NCI-H187 treated with DMSO at 0.1 percent for 48 hours (cell line): ENCODE data around the gene TRIM44.
A peak's percentile ranks its signal among the peaks of the same experiment; 100 is the strongest.

Experiments used
- DNase-seq: peaks from one replicate; lab custom pipeline; 2025; lab: John Stamatoyannopoulos, UW

Gene TRIM44

GRCh38 chr11:35791088-35791958, 128.7 kb downstream of the TRIM44 start:
- peak; percentile 62 for DNase-seq

DNA sequence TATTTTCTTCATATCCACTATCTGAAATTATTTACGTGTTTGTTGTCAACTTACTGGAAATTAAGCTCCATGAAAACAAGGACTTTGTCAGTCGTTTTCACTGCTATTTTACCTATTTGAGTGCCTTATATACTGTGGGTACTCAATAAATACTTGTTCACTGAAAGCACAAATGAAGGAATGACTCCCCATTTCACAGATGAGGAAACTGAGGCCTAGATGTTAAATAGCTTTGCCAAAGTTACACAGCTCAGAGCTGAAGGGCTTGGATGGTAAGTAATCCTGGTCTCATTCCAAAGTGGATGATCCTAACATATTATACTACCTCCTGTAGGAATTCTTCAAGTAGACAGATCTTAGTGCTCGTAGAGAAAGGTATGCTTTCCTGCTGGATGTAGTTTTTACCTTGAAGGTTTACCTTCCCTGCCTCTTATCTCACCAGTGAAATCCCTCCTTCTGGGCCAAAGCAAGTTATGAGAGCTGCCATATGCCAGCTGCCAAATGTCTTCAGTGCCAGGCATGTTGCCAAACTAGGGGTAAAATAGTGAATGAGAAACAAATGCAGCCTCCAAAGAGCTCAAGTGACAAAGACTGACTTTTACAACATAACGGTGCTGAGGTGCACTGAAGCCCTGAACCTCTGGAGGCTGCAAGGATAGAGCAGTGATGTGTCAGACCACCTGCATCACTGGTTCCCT, 129.7 kb downstream of the TRIM44 start:
- no peak for DNase-seq

DNA sequence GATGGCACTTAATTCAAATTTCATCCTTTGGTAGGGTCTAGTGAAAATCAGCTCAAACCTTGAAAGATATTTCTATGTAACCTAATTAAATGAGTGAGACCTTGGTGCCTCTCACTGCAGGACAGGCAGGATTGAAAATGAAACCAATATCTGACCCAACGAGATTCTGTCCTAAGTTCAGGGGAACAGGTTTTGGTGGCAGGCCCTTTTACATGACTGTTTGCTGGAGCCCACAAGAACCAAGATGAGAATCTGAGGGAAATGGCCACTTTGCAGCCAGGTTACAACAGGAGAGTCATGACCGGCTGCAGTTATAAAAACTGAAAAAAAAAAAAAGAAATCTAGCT, 130.2 kb downstream of the TRIM44 start:
- no peak for DNase-seq

DNA sequence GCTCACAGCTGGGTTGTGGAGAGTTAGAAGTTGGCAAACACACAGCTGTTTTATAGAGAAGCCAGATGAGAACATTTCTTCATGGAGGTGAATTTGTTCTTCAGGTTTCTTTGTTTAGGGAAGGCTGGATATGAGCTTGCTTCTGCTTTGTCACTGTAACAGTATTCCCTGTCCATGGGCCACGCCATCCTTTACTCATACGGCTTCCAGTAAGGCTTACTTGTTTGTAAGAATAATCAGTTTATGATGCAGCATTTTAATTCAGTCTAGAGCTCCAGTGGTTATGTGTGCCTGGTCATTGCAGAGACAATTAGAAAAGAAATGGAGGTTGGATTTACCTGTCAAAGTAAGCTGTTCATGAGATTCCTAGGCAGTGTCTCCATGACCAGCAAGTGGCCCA, 131.8 kb downstream of the TRIM44 start:
- DNase-seq: no peak

DNA sequence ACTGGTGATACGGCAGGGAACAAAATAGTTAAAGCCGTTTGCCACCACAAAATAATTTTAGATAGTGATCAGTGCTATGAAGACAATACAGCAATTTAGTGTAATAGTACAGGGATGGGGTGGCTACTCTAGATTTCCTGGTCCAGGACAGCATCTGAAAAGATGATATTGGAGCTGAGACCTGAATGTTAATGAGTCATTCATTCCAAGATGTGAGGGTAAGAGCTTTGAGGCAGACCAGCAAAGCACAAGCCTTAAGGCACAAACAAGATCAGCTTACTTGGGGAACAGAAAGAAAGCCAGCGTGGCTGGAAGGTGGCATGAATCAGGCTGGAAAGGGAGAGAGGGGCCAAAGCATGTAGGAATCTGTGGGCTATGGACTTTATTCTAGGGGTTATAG, 132.3 kb downstream of the TRIM44 start:
- no peak for DNase-seq

GRCh38 chr11:35796562-35796961, 134.0 kb downstream of the TRIM44 start:
- DNase-seq: no peak

GRCh38 chr11:35798423-35798822, 135.8 kb downstream of the TRIM44 start:
- DNase-seq: no peak

DNA sequence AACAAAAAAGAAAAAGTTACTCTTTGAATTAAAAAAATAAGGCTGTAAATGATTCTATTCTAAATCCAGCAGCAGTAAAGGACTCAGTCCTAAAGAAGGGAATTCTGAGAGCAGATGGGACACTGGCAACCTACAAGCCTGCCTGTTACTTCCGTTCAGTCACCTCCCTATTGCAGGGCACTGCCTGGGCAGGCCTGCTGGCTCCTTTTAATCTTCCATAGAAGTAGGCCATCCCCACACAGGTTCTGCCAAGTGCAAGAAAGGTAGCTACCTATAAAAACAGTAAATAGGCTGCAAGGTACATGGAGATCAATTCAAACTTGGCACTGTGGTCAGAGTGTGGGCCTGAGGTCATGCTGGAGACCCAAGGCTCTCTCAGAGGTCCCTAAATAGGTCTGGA, 136.4 kb downstream of the TRIM44 start:
- no peak for DNase-seq

- no peak for DNase-seq
These were observed 137.1 kb downstream of the TRIM44 start for GRCh38 chr11:35799655-35800054.

- DNase-seq: no peak
These were observed 138.7 kb downstream of the TRIM44 start for GRCh38 chr11:35800970-35801953.

DNA sequence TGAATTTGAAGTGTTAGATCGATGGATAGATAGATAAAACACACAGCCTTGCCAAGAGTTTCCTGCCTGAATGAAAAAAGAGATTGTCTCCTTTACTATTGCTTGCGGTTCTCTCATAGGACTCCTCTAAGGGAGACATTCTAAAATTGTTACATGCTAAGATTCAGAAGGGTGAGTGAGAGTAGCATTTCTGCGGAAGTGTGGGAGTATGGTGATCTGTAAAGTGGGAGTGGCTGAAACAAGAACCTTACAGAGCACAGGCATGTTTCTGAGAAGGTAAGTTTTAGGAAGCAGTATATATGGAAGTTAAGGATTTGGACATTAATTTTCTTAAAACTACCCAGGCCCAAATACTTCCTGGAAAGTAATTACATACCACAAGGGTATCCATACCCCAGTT, 139.6 kb downstream of the TRIM44 start:
- DNase-seq: no peak

GRCh38 chr11:35802672-35803071, 140.1 kb downstream of the TRIM44 start:
- no peak for DNase-seq

GRCh38 chr11:35803115-35803514, 140.5 kb downstream of the TRIM44 start:
- peak; percentile 62 for DNase-seq

GRCh38 chr11:35804451-35805040, 142.0 kb downstream of the TRIM44 start:
- DNase-seq: no peak

- DNase-seq: no peak
These were observed 147.0 kb downstream of the TRIM44 start for GRCh38 chr11:35809561-35809960.

GRCh38 chr11:35810045-35810645, 147.6 kb downstream of the TRIM44 start:
- no peak for DNase-seq

- no peak for DNase-seq
These were observed 149.2 kb downstream of the TRIM44 start for GRCh38 chr11:35811783-35812182.

DNA sequence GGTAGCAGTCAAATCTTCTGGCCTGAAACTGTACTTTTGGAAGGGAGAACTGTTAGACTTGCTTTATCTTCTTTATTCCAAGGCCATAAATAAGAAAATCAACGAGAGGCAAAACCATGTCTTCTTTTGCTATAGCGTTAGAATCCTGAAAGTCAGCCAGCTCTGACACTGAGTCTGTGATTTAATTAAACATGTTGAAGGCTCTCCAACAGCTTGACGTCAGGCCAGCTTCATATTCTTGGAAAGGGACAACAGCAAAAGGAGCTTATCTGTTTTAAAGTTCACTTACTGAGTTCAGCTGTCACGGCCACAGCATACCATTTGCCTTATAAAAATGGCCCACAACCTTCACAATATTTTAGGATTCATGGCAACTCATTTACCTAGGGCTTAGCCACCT, 150.3 kb downstream of the TRIM44 start:
- no peak for DNase-seq

GRCh38 chr11:35814081-35814695, 151.6 kb downstream of the TRIM44 start:
- no peak for DNase-seq

- DNase-seq: no peak
These were observed 152.2 kb downstream of the TRIM44 start for GRCh38 chr11:35814720-35815305.
